GM19035 (cell line): ENCODE results near the gene SLC28A2.
"Not testable (repeated sequence)": the region's sequence is repeated elsewhere in the genome, so short reads cannot be mapped to it uniquely, and the experiment has no call there.

Experiments
- ATAC-seq: cut with Tn5 transposase; IDR thresholded peaks from one replicate; pipeline ENCODE4 v1.9.1; 2021; ENCODE audit not compliant: unreplicated experiment

The SLC28A2 gene, protein sequence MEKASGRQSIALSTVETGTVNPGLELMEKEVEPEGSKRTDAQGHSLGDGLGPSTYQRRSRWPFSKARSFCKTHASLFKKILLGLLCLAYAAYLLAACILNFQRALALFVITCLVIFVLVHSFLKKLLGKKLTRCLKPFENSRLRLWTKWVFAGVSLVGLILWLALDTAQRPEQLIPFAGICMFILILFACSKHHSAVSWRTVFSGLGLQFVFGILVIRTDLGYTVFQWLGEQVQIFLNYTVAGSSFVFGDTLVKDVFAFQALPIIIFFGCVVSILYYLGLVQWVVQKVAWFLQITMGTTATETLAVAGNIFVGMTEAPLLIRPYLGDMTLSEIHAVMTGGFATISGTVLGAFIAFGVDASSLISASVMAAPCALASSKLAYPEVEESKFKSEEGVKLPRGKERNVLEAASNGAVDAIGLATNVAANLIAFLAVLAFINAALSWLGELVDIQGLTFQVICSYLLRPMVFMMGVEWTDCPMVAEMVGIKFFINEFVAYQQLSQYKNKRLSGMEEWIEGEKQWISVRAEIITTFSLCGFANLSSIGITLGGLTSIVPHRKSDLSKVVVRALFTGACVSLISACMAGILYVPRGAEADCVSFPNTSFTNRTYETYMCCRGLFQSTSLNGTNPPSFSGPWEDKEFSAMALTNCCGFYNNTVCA

DNA sequence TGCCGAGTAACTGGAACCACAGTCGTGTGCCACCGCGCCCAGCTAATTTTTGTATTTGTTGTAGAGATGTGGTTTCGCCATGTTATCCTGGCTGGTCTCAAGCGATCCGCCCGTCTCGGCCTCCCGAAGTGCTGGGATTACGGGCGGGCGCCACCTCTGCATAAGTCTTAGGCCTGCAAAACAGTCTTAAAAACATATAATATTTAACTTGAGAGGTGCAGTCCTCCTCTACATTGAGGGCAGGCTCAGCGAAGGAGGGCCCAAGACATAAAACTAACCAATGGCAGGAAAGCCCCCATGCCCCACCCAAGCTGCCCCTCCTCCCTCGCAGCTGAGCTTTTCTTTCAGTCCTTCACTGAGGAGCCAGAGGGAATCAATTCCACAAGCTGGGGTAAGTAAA lies at the start of gene SLC28A2:
TSS of gene SLC28A2 (plus strand) at position 347 of the 400 bp plus-strand sequence. CDS start 982 bp downstream, outside the sequence.
- no peak for ATAC-seq

DNA sequence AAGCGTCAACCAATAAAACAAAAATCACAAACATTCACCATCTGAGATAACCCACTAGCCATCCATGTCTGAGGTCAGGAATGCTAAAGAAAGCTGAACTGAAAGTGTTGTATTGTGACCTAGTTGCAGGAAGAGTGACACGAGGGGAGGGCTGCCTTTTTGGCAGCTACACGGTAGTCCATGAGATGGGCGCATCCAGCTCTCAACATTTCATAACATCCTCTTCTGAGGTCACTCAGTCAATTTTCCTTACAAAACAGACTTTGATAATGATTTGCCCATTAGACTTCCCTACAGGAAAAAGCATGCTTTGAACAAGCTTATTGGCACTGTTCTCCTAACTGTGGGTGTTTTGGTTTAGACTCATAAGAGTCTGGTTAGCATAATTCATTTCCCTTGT lies 48.9 kb upstream of the SLC28A2 start:
- ATAC-seq: no peak

DNA sequence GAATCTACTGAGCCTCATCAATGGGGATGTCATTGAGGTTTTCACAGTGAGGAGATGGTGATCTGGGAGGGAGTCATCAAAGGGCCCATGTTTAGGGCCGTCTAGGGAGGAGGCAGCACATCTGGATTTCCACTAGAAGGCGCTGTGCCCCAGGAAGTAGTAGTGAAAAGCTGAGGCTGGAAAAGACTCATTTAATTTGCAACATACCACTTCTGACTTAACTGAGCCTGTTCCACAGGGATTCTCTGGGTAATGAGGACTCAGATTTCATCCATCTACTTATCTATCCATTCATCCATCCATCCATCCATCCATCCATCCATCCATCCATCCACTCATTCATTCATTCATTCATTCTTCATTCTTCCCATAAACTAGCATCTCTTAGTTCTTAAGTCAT lies 46.8 kb upstream of the SLC28A2 start:
- no peak for ATAC-seq

DNA sequence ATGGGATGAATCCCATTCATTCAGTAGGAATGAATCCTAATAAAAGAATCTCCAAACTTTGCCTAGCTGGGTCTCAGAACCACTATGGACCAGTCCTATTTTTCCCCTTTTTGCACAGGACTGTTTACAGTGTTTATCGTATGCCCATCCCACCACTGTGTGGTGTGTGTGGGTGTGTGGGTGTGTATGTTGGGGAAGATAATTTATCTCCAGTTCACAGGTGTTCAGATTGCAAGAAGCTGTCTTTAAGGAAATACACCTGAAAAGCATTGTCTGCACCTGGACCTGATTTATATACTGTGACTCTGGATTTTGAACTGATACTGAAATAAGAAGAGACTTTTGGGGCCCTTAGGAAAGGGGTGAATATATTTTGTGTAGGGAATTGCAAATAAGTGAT lies 39.5 kb upstream of the SLC28A2 start:
- no peak for ATAC-seq

DNA sequence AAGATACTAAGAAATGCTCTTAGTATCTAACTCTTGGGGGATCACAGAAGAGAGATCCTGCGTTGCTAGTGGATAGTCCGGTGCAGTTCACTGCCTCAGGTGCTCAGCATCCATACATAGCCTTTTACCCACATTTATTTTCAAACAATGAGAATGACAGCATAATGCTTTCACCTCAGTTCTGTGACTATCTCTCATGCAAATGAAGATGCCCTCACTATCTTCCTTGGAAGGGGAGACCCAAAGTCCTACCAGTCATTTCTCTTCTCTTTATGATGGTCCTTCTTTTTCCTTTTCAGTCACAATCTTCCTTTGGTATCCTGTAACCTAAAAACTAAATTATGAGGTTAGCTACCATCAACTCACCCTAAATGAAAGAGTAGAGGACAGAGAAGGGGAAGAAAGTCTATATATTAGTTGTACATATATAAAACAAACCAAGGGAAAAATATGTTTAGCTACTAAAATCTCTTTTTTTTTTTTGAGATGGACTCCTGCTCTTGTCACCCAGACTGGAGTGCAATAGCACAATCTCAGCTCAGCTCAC lies 30.9 kb upstream of the SLC28A2 start:
- no peak for ATAC-seq

DNA sequence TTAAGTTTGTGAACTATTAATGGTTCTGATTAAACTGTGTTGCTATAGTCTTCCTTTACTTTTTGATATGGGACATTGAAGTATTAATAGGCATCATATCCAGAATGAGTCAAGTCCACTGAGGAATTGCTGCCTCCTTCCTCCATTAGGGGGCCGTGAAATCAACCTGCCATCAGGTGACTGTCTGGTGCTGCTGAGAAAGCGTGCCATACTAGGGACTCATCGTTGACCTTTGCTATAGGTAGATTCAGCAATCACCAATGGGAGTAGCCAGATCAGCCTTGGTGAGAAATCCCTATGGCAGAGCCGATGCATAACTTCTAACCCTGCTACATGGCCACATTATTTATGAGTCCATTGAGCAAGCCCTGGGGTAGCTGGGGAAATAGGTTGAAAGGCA lies 30.1 kb upstream of the SLC28A2 start:
- no peak for ATAC-seq

DNA sequence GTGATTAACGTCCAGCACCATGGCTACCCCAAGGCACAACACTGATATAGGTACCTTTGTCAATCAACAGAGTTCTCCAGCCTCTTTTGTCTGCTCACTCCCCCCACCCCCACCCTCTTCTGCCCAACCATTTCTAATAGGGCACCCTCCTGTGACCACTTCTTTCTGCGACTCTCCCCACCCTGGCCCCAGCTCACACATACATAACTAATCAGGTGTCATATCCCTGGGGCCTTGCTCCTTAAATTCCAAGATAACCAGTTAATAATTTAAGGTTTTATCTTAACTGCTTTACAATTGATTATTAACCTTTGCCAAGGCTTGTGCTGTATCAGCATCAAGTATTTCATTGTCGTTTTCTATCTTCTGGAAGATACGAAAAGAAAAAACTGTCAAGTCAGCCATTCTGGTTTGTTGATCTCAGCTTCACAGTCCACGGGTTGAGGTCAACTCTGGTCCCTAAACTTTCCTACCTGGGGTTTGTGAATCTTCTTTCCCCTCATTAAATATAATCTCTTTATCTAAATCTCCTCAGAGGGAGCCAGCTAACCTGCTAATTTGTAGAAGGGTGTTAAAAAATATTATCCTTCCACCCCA lies 27.3 kb upstream of the SLC28A2 start:
- ATAC-seq: no peak

DNA sequence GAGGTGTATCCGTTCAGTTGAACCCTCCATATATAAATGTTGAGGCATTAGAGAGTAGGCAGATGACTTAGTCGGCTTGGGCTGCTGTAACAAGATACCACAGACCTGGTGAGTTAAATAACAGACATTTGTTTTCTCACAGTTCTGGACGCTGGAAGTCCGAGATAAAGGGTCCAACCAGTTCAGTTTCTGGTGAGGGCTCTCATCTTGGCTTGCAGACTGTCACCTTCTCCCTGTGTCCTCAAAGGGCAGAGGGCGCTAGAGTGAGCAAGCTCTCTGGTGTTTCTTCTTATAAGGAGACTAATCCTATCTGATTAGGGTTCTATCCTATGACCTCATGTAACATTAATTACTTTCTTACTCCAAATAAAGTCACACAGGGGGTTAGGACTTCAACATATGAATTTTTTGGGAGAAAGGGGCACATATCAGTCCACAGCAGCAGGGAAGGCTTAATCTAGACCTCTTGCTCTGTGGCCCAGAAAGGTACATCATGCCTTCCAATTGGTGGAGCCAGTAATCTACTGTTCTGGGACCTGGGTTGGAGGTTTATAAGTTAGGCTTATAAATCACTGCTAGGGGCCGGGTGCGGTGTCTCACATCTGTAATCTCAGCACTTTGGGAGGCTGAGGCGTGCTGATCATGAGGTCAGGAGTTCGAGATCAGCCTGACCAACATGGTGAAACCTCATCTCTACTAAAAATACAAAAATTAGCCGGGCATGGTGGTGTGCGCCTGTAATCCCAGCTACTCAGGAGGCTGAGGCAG lies 26.3 kb upstream of the SLC28A2 start:
- ATAC-seq: no peak

DNA sequence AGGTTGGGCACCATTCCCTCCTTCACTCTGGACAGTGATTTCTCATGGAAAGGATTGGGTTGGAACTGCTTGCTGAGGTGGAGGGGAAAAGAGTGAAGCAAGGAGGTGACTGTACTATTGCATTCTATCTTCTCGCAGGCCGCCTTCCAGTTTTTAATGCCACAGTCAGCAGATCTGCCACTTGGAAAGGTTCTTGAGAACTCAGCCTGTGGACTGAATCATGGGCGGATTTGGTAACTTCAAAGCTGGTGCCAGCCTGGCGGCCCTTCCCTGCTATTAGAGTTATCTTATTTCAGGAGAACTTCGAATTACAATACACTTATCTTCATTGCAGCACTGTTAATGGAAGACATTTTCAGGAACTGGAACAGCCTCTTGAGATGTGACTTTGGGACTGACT lies 23.1 kb upstream of the SLC28A2 start:
- no peak for ATAC-seq

DNA sequence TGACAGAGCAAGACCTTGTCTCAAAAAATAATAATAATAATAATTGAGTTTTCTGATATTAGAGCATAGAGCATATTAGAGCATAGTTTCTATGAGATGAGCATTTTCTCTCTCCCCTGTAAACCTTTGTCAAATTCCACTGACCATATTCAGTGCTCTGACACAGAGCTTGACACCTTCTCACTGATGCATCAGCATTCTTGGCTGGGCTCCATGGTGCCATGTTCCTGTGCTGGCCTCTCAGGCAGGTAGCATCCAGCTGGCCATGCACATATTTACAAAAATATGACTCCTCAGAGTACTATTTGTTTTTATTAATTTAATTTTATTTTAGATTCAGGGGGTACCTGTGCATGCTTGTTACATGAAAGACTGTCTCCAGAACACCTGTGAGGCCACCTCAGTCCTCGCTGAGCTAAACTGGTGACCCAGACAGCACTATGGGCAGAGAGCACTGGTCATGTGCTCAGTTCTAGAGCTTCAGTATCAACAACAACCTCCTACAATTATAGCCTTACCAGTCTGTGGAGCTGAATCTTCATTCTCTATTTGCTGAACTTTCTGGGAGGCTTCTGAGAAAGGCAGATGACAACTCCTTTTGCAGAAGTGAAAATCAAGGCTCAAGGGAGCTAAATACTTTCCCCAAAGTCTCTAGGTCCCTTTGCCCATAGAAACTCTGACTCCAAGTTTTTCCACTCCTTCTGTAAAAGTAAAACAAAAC lies 21.6 kb upstream of the SLC28A2 start:
- ATAC-seq: no peak

DNA sequence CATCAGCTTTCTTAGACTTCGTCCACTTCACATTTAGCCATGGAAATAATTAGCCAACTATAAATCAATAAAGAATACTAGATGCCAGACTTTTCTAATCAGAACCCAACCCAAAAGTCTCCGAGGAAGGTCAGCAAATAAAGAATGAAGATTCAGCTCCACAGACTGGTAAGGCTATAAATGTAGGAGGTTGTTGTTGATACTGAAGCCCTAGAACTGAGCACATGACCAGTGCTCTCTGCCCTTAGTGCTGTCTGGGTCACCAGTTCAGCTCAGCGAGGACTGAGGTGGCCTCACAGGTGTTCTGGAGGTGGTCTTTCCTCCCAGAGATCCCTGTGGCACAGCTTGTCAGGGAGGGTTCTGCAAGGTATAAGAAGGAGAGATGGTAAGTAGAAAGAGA lies 20.9 kb upstream of the SLC28A2 start:
- no peak for ATAC-seq

DNA sequence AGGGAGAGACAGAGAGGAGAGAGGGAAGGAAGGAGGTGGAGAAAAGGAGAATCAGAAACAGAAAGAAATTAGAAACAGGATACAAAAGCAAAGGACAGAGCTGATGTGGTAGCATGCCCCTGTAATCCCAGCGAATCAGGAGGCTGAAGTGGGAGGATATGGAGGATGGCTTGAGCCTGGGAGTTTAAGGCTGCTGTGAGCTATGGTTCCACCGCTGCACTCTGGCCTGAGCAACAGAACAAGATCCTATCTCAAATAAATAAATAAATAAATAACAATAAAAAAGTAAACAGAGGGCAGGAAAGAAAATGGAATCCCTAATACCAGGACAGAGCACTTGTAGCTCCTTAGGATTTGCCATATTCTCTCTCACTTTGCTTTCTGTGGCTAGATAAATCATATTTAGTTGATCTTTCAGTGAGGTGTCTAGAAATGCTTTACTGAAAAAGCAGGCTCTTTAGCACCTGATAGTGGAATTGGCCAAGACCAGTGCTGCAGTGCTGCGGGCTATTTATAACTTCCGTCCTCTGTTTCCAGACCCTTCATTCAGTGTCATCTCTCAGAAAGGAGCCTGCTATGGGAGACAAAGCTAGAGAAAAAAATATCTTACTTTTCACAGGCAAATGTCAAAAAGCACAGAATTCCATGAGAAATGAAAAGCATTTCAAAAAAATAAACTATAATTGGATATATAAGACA lies 20.0 kb upstream of the SLC28A2 start:
- no peak for ATAC-seq

DNA sequence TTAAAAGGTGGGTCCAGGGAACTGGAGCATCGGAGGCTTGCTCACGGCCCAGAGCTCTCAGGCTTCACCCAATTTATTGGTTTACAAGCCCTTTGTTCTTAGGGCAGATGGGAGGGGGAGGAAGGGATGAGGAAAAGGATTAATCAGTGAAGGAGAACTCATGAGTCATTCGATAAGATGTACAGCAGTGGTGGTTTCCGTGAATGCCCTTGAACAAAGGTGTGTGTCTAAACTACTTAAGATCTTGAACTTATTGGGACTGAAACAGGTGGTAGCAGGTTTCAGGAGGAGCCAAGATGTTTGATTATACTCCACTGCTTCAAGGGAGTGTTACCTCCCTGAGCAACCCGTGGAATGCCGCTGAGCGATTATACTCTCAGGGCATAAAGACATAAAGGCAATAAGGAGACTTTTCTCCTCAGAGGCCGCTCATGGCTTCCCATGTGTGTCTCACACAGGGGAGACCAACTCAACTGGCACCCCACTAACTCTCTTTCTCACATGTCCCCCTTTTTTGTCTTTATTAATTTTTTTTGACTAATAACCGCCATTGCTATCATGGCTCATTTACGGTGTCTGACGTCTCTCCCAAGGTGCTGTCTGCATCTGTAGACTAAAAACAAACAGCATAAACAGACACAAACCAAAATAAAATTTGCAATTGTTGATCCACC lies 17.3 kb upstream of the SLC28A2 start:
- ATAC-seq: no peak

DNA sequence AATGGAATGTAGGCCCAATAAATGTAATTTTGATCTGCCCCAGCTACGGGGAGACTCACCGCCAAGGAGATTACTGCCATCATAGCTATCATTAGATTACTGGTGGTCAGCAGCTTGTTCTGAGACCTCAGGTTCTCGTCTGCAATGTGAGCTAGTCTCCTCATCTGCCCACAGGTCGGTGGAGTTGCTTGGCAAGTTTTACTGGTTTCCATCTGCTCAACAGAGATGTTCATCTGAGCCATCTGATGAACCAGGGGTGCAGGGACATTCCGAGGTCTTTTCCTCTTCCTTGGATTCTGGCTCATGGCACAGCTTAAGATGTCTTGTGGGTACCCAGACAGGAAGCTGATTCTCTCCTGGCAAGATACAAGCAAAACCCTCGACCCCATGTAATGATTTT lies 15.2 kb upstream of the SLC28A2 start:
- ATAC-seq: not testable (repeated sequence)

DNA sequence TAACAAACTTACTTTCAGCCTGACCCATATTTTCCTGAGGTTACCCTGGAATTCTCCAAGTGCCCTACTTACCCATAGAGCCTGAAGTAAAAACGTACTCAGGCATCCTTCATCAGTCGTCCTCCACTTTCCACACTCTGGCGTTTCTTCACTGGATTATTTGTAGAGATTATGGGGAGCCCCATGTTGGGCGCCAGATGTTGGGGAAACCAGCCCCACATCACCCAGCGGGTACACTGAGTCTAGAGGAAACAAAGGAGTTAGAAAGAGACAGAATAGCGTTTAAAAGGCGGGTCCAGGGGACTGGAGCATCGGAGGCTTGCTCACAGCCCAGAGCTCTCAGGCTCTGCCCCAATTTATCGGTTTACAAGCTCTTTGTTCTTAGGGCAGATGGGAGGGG lies 9.7 kb upstream of the SLC28A2 start:
- ATAC-seq: no peak

DNA sequence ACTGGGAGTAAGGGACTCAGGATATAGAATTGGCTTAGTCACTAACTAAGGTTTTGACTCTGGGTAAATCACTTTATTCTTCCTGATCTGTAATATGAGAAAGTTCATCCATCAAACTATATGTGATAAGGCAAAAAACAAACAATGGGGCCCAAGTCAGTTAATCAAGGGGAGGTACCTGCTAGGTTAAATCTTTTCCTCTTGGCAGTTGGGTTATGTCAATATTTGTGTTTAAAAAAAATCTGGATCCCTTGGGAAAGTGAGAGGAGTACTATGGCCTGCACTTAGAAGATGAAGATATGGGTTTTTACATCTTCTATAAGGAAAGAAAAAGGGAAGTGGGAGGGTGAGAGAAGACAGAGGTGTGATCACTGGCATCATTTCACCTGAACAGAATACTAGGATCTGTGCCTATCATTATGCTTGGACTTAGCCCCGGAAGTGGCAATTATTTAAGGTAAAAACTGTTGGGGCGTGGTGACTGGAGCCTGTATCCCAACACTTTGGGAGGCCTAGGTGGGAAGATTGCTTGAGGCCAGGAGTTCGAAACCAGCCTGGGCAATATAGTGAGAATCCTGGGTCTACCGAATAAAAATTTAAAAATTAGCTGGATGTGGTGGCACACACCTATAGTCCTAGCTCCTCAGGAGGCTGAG lies 2.8 kb upstream of the SLC28A2 start:
- no peak for ATAC-seq

DNA sequence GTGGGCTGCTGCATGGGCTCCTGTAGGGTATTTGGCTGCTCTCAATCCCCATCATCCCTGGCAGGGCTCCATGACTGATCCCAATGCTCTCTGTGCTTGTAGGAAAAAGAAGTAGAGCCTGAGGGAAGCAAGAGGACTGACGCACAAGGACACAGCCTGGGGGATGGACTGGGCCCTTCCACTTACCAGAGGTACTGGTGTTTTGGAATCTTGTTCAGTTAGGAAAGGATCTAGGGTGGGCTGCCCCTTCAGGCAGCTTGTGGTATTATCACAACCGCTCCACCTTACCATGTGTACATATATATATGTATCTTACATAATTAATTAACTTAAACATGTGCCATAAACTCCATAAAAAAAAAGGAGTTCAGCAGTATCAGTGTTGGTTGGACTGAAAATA lies 1.3 kb downstream of the SLC28A2 start:
- no peak for ATAC-seq

DNA sequence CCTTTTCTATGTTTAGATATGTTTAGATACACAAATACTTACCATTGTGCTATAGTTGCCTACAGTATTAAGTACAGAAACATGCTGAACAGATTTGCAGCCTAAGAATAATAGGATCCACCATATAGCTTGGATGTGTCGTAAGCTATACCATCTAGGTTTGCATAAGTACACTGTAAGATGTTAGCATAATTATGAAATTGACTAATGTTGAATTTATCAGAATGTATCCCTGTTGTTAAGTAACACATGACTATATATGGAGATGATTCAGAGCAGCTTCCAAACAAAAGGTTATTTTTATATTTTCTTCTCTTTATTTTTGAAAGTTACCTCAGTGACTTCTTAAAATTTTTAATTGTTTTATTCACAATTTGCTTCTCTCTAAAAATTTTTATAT lies 2.4 kb downstream of the SLC28A2 start:
- ATAC-seq: no peak

DNA sequence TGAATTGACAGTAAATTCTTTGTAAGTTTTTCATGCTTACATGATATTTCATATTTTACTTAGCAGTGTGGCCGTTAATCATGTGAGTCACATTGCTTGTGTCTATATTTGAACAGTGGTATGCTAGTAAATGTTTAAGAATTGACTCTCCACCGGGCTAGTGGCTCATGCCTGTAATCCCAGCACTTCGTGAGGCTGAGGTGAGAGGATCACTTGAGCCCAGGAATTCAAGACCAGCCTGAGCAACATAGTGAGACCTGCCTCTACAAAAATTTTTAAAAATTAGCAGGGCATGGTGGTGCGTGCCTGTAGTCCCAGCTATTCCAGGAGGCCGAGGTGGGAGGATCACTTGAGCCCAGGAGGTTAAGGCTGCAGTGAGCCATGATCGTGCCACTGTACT lies 2.8 kb downstream of the SLC28A2 start:
- not testable (repeated sequence) for ATAC-seq
